SH-SY5Y (cell line): Measurements from ENCODE around the gene NEGR1.

Experiments
- GATA2 ChIP-seq: IDR thresholded peaks from 2 replicates; pipeline ENCODE4 v1.6.1; 2011; ENCODE audit warnings: mild to moderate bottlenecking, low read depth, low read length
- GATA3 ChIP-seq: IDR thresholded peaks from 2 replicates; pipeline ENCODE4 v1.6.1; 2011; ENCODE audit warnings: low read depth, mild to moderate bottlenecking, low read length, moderate library complexity

GRCh38 chr1:71435951-71436350, 846.4 kb downstream of the NEGR1 start:
- TF ChIP-seq GATA3 = no peak
- TF ChIP-seq GATA2 = no peak
